Sigmoid colon (tissue), 7 donors: ENCODE results near the gene TAOK3. TPM values are rescaled to one million over a fixed set of nuclear protein-coding genes. Genes with fewer than 3 reads are reported as not detected.
A peak's percentile ranks its signal among the peaks of the same experiment; 100 is the strongest.

Experiments
- DNase-seq: peaks from one replicate; pipeline ENCODE4 v3.0.0-alpha.2; 2019
- H3K27ac ChIP-seq, 4 donors: fragments of 200-600 bp; sonication (generic); one replicate each; pipeline ENCODE4 v1.5.1; 2016 to 2019; ENCODE audit warnings: mild to moderate bottlenecking in 1 of 4
- H3K27me3 ChIP-seq, 3 donors: fragments of 200-600 bp; sonication (generic); one replicate each; pipeline ENCODE4 v1.5.1; 2019; ENCODE audit warnings: mild to moderate bottlenecking in 1 of 3
- H3K36me3 ChIP-seq, 4 donors: fragments of 200-600 bp; sonication (generic); one replicate each; pipeline ENCODE4 v1.5.1; 2016 to 2019
- H3K4me1 ChIP-seq, 4 donors: fragments of 200-600 bp; sonication (generic); one replicate each; pipeline ENCODE4 v1.5.1; 2017 to 2019
- H3K4me3 ChIP-seq, 4 donors: fragments of 200-600 bp; sonication (generic); one replicate each; pipeline ENCODE4 v1.5.1; 2017 to 2019; ENCODE audit warnings: mild to moderate bottlenecking in 2 of 4, moderate library complexity in 1 of 4
- H3K9me3 ChIP-seq, 4 donors: fragments of 200-600 bp in 3 of 4; sonication (generic) in 3 of 4; one replicate each; pipeline versions ENCODE4 v1.5.1 to v1.6.1; 2013 to 2019
- EP300 ChIP-seq, 4 donors: sonication (generic); formaldehyde crosslinking; IDR thresholded peaks; one replicate each; pipeline ENCODE4 v1.6.1; 2017; ENCODE audit warnings: antibody characterized with exemption in 4 of 4
- POLR2A ChIP-seq, 2 donors: fragments of 450-650 bp; IDR thresholded peaks; one replicate each; pipeline ENCODE4 v1.6.1; 2016; ENCODE audit warnings: antibody characterized with exemption in 2 of 2, mild to moderate bottlenecking in 2 of 2, moderate library complexity in 2 of 2
- POLR2AphosphoS5 ChIP-seq, 4 donors: sonication (generic); formaldehyde crosslinking; IDR thresholded peaks; one replicate each; pipeline ENCODE4 v1.6.1; 2017; ENCODE audit warnings: antibody characterized with exemption in 4 of 4
- WGBS, 2 donors: extraction: QIAGEN DNeasy Blood & Tissue Kit; methylation state at CpG; one replicate each; pipeline ENCODE4 v1.1.7; 2013; 5-methylcytosine and 5-hydroxymethylcytosine counted together
- intact Hi-C: fragments of 100-400 bp; cut with DNase I; formaldehyde crosslinking; loops from one replicate; pipeline ENCODE4 v1.15.1; 2023
- polyA plus RNA-seq, 3 donors: library from polyadenylated mRNA; stranded (reverse); fragments of 200-250 nt; gene quantifications; one replicate each; pipeline ENCODE4 v1.2.3, GENCODE V29; 2013
- total RNA-seq, 4 donors: library from RNA; depleted of rRNA; stranded (reverse); fragments of >200 nt; gene quantifications; one replicate each; pipeline ENCODE4 v1.1.0, GENCODE V29; 2016
- TF ChIP-seq, protein P1 (sequence below), 4 experiments: fragments of 450-650 bp in 3 of 4; fragments of 200-600 bp in 1 of 4; IDR thresholded peaks; one replicate each; pipeline ENCODE4 v1.5.1; 2016 to 2019; ENCODE audit warnings: antibody characterized with exemption in 4 of 4, mild to moderate bottlenecking in 3 of 4, moderate library complexity in 2 of 4
- donor health status: healthy with polysubstance abuse.
- donor health status: Bipolar disorder and iron deficiency.
- donor health status: healthy.

Gene TAOK3
- total and polyA plus RNA-seq, 7 donors, result 18.9 to 66.2 (median 29.4) TPM

DNA sequence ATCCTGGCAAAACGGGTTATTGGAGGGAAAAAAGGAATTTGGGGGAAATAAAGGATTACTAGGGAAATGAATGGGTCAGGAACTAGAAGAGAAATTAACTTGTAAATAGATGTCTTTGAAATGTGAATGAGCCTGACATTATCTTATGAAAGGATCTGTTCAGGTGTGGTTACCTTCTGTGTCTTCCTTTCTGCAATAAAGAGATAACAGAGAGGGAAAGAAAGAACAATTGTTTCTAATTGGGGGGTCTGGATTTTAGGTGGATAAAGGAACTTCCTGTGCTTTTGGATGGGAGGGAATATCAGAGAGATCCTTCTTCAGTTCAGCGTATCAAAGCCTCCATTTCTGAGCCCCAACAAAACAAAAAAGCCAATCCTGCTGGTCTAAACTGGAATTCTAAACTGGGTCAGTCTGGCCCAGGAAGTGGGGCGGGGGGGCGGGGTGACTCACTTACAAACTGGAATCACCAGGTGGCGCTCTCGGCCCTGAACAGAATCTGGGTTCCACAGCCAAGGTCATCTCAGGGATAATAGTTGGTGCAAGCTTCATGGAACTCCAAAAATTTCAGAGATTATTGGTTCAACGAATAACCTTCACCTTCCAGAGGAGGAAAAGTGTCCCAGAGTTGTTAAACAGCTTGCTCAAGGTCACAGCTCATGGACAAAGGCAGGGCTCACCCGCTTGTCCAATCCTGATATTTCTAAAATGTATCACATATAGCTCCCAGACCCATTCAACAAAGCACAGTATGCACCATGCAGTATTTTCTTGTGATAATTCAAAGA lies 251.9 kb downstream of the TAOK3 start:
- 15 to 25% methylated on average over 8 of the region's 8 CpGs for WGBS, 2 donors
- peak; percentile 84 for DNase-seq
- Histone ChIP-seq H3K36me3 (no peaks in the 10 kb centered on the region), H3K27ac (peak overlapping the region in 2 of 4 donors; percentile 19 to 38), H3K9me3 (no peaks in the 10 kb centered on the region), H3K4me1 (peaks cover 0 to 8% (median 6%) of the 10 kb centered on the region in 4 donors), H3K27me3 (no peaks in the 10 kb centered on the region), H3K4me3 (no peak overlapping the region)
- no peak for TF ChIP-seq POLR2A (IDR thresholded peaks at IDR 0.05)
- TF ChIP-seq, protein P1, sequence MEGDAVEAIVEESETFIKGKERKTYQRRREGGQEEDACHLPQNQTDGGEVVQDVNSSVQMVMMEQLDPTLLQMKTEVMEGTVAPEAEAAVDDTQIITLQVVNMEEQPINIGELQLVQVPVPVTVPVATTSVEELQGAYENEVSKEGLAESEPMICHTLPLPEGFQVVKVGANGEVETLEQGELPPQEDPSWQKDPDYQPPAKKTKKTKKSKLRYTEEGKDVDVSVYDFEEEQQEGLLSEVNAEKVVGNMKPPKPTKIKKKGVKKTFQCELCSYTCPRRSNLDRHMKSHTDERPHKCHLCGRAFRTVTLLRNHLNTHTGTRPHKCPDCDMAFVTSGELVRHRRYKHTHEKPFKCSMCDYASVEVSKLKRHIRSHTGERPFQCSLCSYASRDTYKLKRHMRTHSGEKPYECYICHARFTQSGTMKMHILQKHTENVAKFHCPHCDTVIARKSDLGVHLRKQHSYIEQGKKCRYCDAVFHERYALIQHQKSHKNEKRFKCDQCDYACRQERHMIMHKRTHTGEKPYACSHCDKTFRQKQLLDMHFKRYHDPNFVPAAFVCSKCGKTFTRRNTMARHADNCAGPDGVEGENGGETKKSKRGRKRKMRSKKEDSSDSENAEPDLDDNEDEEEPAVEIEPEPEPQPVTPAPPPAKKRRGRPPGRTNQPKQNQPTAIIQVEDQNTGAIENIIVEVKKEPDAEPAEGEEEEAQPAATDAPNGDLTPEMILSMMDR (IDR thresholded peaks at IDR 0.05), result peak in 2 of 4 experiments; percentile 15 to 70
- intact Hi-C loops, result loop anchor here (5.0 kb wide), 3 partner anchors 58 to 257 kb away; partner anchors contain the start of genes SUDS3 and WSB2

DNA sequence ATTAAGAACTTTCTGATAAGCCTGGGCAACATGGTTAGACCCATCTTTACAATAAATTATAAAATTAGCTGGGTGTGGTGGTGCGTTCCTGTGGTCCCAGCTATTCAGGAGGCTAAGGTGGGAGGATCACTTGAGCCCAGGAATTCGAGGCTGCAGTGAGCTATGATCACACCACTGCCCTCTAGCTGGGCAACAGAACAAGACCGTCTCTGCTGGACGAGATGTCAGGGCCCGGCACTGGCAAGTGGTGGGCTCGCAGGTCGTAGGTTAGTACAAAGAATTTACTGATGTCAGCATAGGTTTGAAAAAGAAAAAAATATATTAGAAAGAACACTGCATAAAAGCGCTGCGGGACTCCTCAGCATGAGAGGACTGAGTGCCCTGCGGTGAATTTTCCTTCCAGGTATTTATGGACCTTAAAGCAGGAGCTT lies 253.2 kb downstream of the TAOK3 start:
- H3K36me3 ChIP-seq, result no peaks in the 10 kb centered on the region
- no peaks in the 10 kb centered on the region for H3K9me3 ChIP-seq
- peaks cover 0 to 8% (median 6%) of the 10 kb centered on the region in 4 donors for H3K4me1 ChIP-seq
- 92 to 93% methylated on average over 10 of the region's 10 CpGs for WGBS, 2 donors
- no peak for DNase-seq
- TF ChIP-seq, protein P1 (IDR thresholded peaks at IDR 0.05), result no peak
- TF ChIP-seq POLR2A (IDR thresholded peaks at IDR 0.05) (no peak), POLR2AphosphoS5 (IDR thresholded peaks at IDR 0.05) (no peak), EP300 (IDR thresholded peaks at IDR 0.05) (no peak)
- H3K27ac ChIP-seq, result no peak overlapping the region
- intact Hi-C loops, result no loop called here
- no peaks in the 10 kb centered on the region for H3K27me3 ChIP-seq
- no peak overlapping the region for H3K4me3 ChIP-seq

DNA sequence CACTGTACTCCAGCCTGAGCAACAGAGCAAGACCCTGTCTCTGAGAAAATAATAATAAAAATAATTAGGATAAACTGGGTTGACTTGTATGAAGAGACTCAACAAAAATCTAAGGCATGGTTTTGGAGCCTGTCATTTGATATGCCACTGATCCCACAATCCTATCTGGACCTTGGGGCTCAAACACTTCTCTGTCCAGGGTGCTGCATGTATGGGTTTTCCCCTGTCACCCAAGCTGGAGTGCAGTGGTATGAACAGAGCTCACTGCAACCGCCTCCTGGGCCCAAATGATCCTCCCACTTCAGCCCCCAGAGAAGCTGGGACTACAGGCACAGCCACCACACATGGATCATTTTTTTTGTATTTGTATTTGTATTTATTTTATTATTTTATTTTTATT lies 263.6 kb downstream of the TAOK3 start:
- H3K36me3 ChIP-seq, result no peaks in the 10 kb centered on the region
- 91 to 98% methylated on average over 1 of the region's 1 CpG for WGBS, 2 donors
- H3K27me3 ChIP-seq, result no peaks in the 10 kb centered on the region
- H3K27ac ChIP-seq, result no peak overlapping the region
- intact Hi-C loops, result no loop called here
- peaks cover 0 to 7% (median 0%) of the 10 kb centered on the region in 4 donors for H3K4me1 ChIP-seq
- H3K9me3 ChIP-seq, result no peaks in the 10 kb centered on the region
- H3K4me3 ChIP-seq, result no peak overlapping the region
- no peak for DNase-seq
- no peak for TF ChIP-seq EP300 (IDR thresholded peaks at IDR 0.05)
- TF ChIP-seq, protein P1 (IDR thresholded peaks at IDR 0.05), result no peak
- TF ChIP-seq POLR2AphosphoS5 (IDR thresholded peaks at IDR 0.05), result no peak
- no peak for TF ChIP-seq POLR2A (IDR thresholded peaks at IDR 0.05)

DNA sequence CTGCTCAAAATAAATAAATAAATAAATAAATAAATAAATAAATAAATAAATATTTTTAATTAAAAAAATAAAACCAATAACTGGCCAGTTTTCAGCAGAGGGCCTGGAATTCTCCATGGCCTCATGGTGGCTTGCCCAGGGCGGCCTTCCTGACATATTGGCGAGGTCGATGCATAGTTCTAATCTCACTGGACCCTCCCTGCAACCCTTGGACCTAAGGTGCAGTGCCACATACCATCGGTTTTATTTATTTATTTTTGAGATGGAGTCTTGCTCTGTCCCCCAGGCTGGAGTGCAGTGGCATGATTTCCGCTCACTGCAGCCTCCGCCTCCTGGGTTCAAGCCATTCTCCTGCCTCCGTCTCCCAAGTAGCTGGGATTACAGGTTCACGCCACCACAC lies 265.0 kb downstream of the TAOK3 start:
- no peaks in the 10 kb centered on the region for H3K27me3 ChIP-seq
- 79 to 90% methylated on average over 8 of the region's 8 CpGs for WGBS, 2 donors
- no peak for DNase-seq
- H3K27ac ChIP-seq, result no peak overlapping the region
- TF ChIP-seq, protein P1 (IDR thresholded peaks at IDR 0.05), result no peak
- TF ChIP-seq POLR2AphosphoS5 (IDR thresholded peaks at IDR 0.05), result no peak
- no peak for TF ChIP-seq POLR2A (IDR thresholded peaks at IDR 0.05)
- no peak for TF ChIP-seq EP300 (IDR thresholded peaks at IDR 0.05)
- intact Hi-C loops, result no loop called here
- H3K4me3 ChIP-seq, result no peak overlapping the region
- H3K9me3 ChIP-seq, result no peaks in the 10 kb centered on the region
- H3K36me3 ChIP-seq, result no peaks in the 10 kb centered on the region
- H3K4me1 ChIP-seq, result peaks cover 3 to 14% (median 6%) of the 10 kb centered on the region in 4 donors
